Measurements from ENCODE around the gene ANKRD44.

The ANKRD44 gene

DNA sequence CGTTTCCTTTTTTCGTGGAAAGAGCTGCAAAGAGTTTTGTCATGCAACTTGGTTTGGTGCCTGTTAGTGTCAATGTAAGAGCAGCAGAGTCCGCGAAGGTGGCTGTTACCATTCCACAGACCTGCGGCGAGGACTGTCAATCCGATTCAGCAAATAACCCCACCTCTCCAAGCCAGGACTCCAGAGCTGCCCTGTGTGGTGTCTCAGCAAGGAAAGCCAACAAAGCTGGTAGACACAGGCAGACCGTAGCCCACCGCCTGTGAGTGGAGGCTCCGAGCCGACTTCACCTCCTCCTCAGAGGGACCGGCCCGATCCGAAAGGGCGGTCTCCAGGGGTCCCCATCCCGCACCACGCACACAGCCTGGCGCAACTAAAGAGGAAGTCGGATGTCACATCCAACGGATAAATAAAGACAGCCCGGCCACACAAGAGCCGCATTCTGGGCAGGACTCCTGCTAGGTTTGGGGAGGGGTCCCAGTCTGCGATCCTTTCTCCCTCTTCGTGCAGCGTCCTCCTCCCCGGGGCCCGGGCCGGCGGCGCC, 819 bp downstream of the ANKRD44 start:
- no peak for DNase-seq (ENCODE audit: extremely low read depth, low read depth)
- TF ChIP-seq, protein P1, sequence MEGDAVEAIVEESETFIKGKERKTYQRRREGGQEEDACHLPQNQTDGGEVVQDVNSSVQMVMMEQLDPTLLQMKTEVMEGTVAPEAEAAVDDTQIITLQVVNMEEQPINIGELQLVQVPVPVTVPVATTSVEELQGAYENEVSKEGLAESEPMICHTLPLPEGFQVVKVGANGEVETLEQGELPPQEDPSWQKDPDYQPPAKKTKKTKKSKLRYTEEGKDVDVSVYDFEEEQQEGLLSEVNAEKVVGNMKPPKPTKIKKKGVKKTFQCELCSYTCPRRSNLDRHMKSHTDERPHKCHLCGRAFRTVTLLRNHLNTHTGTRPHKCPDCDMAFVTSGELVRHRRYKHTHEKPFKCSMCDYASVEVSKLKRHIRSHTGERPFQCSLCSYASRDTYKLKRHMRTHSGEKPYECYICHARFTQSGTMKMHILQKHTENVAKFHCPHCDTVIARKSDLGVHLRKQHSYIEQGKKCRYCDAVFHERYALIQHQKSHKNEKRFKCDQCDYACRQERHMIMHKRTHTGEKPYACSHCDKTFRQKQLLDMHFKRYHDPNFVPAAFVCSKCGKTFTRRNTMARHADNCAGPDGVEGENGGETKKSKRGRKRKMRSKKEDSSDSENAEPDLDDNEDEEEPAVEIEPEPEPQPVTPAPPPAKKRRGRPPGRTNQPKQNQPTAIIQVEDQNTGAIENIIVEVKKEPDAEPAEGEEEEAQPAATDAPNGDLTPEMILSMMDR (IDR thresholded peaks at IDR 0.05; ENCODE audit: low read depth, low read length, missing control alignments): no peak
- H3K4me3 ChIP-seq (replicated peaks; ENCODE audit: low read depth, low read length): peak overlapping the region; percentile 55

DNA sequence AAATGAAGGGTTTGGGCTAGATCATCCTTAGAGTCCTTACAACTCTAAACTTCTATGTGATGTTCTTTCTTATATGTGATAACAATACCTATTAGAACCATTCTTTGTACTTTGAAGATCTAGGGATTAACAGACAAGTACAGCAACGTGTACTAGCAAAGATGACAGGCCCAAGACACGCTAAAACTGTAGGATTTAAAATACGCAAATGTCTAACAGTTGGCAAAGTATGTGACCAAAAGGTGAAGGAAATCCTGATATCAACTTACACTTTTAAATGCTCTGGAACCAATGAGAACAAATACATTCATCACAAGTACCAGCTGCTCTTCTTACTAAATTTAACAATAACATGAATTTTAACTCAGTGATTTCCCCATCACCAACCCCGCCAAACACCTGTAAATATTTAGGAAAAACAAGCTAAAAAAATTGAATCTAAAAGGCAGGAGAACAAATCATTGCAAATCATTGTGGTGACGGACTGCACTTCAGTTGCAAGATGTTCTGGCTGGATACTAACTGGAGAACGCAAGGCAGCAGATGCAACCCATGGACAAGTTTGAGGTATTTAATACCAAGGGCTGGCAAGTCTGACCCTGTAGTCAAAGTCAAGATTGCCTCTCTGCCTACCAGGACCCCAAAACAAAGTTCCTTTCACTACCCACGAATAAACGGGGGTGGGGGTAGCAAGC, 1.4 kb downstream of the ANKRD44 start:
- TF ChIP-seq, protein P1 (IDR thresholded peaks at IDR 0.05; ENCODE audit: low read depth, low read length, missing control alignments): no peak
- H3K4me3 ChIP-seq (replicated peaks; ENCODE audit: low read depth, low read length): peak overlapping the region; percentile 55
- no peak for DNase-seq (ENCODE audit: extremely low read depth, low read depth)

DNA sequence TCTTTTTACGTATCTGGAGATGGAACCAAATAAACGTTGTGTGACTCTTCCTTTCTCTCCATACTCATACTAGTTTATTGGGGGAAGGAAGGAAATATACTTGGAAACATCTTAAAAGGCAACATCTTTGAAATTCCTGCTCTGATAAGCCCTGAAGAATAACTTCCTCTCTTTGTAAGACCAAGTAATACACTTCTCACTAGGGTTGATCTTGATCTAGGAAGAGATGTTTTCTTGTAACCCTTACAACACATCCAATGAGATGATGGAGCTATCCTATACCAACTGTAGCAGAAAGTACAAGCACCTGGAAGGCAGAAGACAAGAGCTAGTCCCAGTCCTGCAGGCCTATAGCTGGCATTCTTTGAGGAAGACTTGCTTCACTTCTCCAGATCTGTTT, 2.0 kb downstream of the ANKRD44 start:
- H3K4me3 ChIP-seq (replicated peaks; ENCODE audit: low read depth, low read length): no peak overlapping the region
- no peak for DNase-seq (ENCODE audit: extremely low read depth, low read depth)
- TF ChIP-seq, protein P1 (IDR thresholded peaks at IDR 0.05; ENCODE audit: low read depth, low read length, missing control alignments): no peak

DNA sequence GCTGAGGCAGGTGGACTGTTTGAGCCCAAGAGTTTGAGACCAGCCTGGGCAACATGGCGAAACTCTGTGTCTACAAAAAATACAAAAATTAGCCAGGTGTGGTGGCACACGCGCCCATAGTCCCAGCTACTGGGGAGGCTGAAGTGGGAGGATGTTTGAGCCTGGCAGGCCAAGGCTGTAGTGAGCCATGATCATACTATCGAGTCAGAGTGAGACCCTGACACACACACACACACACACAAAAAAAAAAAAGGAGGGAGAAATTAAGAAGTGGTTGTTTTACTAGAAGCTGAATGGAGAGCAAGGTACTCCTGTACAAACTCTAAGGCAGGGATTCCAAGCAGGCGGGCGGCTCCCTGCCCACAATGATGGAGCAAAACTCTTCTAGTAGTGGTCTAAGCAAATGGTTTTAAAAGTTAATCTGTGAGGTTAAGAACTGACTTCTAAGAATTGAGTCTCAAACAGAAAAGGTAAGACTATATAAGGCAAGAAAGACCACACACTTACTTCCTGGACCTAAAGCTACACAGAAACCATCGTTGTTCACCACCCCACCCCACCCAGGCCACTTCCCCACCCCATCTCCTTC, 2.6 kb downstream of the ANKRD44 start:
- no peak for DNase-seq (ENCODE audit: extremely low read depth, low read depth)

DNA sequence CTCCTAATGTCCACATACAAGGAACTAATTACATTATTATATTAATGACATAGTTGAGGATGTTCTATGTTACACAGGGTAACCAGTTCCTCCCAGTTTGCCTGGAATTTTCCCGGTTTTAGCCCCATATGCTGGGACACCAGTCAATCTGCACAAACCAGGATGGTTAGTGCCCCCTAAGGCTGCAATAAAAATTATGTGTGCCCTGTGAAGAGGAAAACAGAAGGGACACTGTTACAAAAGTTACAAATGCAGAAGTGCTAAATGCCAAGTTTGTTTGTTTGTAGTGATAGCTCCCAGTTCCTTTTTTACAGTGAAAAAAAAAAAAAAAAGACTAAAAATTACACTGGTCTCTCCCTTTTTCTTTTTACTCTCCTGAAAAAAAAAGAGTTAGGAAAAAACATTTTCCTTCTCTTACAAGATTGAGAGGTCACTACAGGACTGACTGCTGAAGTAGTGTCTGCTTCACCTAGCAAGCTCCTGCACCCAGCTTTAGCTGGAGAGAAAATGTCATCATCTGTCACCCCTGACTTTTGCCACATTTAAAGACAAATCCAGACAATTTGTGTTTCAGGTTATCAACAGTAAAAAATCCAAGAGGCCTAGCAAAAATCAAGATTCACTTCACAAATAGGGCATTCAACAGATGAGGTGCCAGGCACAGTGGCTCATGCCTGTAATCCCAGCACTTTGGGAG, 3.2 kb downstream of the ANKRD44 start:
- TF ChIP-seq, protein P1 (IDR thresholded peaks at IDR 0.05; ENCODE audit: low read depth, low read length, missing control alignments): no peak
- no peak overlapping the region for H3K4me3 ChIP-seq (replicated peaks; ENCODE audit: low read depth, low read length)
- no peak for DNase-seq (ENCODE audit: extremely low read depth, low read depth)

More for the DNA sequence above, 2.6 kb downstream of the ANKRD44 start:
- no peak overlapping the region for H3K4me3 ChIP-seq (replicated peaks; ENCODE audit: low read depth, low read length)
- TF ChIP-seq, protein P1 (IDR thresholded peaks at IDR 0.05; ENCODE audit: low read depth, low read length, missing control alignments): no peak

DNA sequence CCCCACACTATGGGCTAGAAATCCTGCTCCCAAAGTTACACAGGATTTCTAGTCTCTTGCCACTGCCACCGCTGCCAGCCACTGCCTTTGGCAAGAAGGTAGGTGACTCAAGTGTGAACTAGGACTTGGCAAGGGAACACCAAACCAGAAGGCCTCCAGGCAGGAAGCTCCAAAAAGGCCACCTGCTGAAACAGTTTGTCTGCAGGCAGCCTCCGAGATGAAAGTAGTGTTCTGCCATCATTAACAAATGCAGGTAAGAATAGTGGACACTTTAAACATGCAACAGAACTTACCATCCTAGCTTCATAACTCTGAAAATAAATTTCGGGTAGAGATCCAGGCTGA, 3.9 kb downstream of the ANKRD44 start:
- H3K4me3 ChIP-seq (replicated peaks; ENCODE audit: low read depth, low read length): no peak overlapping the region
- TF ChIP-seq, protein P1 (IDR thresholded peaks at IDR 0.05; ENCODE audit: low read depth, low read length, missing control alignments): no peak
- no peak for DNase-seq (ENCODE audit: extremely low read depth, low read depth)

All from HFF-Myc (cell line).